Muscle of arm (tissue), 12 donors: ENCODE data around the gene IAPP. TPM values are rescaled to one million over a fixed set of nuclear protein-coding genes. Genes with fewer than 3 reads are reported as not detected.
"Not testable (repeated sequence)": the region's sequence is repeated elsewhere in the genome, so short reads cannot be mapped to it uniquely, and the experiment has no call there.

Experiments used
- DNase-seq: peaks from one replicate; pipeline ENCODE4 v3.0.0-alpha.2; 2013
- polyA plus RNA-seq, 12 donors: library from polyadenylated mRNA; unstranded; fragments of 120-200 nt; gene quantifications; one replicate each; pipeline ENCODE4 v1.2.1, GENCODE V29; 2013; ENCODE audit not compliant: insufficient read length in 12 of 12

Gene IAPP
- polyA plus RNA-seq, 12 donors = not detected

GRCh38 chr12:21379218-21379617, 6.5 kb downstream of the IAPP start:
- DNase-seq = no peak

- not testable (repeated sequence) for DNase-seq
These were observed 8.6 kb downstream of the IAPP start for GRCh38 chr12:21381320-21381719.

DNA sequence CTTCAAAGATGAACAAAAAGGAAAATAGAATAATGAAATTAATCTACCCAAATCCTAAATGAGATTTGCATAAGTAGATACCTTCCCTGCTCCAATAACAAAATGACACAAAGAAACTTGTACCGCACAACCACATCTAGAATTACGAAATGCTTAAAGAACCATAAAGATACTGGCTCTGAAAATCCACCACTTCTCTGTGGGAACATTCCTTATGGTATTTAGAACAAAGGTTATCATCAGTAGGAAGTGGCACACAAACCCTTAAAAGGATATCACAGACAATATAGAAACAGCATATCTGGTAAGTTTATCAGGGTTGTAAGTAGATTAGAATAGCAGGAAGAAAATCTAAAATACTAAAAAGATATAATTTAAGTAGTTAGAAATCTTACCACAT, 11.6 kb downstream of the IAPP start:
- DNase-seq = no peak

GRCh38 chr12:21387174-21387573, 14.5 kb downstream of the IAPP start:
- no peak for DNase-seq

DNA sequence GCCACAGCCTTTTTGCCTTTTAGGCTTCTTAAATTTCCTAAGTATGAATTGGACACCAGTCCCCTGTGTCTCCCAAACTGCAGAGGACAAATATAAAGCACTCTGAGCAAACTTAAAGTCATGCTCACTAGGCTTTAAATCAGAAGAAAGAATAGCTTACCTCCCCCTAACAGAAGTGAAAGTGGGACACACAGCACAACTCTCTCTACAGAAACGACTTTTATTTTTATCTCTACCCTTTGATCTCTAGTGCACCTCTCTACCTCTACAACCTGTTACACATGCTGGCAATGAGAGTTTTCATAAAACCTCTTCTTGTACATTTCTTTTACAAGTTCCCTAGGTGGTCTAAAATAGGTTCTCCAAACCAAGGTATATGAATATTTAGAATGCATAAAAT, 19.7 kb downstream of the IAPP start:
- DNase-seq = no peak

DNA sequence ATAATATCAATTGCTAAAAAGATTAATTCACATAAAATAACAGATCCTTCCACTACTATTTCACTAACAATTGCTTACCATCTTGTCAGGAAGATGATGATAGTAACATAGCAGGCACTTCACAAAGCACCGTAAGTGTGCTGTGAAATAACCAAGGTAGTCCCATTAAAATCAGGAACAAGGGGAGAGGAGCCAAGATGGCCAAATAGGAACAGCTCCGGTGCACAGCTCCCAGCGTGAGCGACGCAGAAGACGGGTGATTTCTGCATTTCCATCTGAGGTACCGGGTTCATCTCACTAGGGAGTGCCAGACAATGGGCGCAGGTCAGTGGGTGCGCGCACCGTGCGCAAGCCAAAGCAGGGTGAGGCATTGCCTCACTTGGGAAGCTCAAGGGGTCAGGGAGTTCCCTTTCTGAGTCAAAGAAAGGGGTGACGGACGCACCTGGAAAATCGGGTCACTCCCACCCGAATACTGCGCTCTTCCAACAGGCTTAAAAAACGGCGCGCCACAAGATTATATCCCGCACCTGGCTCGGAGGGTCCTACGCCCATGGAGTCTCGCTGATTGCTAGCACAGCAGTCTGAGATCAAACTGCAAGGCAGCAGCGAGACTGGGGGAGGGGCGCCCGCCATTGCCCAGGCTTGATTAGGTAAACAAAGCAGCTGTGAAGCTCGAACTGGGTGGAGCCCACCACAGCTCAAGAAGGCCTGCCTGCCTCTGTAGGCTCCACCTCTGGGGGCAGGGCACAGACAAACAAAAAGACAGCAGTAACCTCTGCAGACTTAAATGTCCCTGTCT, 22.3 kb downstream of the IAPP start:
- not testable (repeated sequence) for DNase-seq

- DNase-seq = no peak
These were observed 40.9 kb downstream of the IAPP start for GRCh38 chr12:21413369-21414277.

DNA sequence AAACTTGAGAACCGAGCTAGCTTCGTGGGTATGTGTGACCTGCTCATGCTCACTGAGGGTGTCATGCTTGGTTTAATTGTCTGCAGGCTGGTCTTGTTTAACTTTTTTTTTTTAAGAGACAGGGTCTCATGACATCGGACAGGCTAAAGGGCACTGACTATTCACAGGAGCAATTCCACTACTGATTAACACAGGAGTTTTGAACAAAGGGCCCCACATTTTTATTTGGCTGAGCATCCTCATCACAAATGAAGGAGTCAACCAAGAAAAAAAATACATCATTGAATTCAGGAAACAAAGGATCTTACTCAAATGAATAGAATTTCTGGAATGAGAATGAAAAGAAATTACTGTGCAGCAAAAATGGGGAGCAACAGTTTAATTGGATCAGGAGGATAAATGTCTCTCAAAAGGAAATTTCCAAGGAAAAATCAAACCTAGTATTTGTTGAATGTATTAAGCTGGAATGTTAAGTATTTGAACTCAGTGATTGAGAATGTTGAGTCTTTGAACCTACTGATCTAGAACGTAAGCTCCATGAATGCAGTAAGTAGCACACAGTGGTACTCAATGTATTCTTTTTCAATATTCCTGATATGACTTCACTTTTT, 43.9 kb downstream of the IAPP start:
- DNase-seq = no peak

- DNase-seq = not testable (repeated sequence)
These were observed 45.7 kb downstream of the IAPP start for GRCh38 chr12:21418398-21418797.

DNA sequence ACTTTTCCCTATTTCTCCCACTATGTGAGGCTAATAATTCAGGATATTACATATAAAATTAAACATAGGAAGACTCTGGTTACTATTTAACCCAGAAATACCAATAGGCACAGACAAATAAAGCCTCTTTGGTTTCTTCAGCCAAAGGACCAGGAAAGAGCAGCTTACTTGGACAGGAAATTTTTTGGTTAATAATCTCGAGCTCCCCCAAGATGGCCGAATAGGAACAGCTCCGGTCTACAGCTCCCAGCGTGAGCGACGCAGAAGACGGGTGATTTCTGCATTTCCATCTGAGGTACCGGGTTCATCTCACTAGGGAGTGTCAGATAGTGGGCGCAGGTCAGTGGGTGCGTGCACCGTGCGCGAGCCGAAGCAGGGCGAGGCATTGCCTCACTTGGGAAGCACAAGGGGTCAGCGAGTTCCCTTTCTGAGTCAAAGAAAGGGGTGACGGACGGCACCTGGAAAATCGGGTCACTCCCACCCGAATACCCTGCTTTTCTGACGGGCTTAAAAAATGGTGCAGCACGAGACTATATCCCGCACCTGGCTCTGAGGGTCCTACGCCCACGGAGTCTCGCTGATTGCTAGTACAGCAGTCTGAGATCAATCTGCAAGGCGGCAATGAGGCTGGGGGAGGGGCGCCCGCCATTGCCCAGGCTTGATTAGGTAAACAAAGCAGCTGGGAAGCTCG, 46.5 kb downstream of the IAPP start:
- DNase-seq = not testable (repeated sequence)

- DNase-seq = no peak
These were observed 55.5 kb downstream of the IAPP start for GRCh38 chr12:21428241-21428640.

Other genes starting within 250 kb of the IAPP start
- gene SLCO1B1, start 241.7 kb upstream of the IAPP start, polyA plus RNA-seq = under 1 TPM in 1 of 12 donors, not detected in 11; 0.37 TPM
- gene SLCO1A2, start 38.0 kb upstream of the IAPP start, polyA plus RNA-seq = under 1 TPM in 1 of 12 donors, not detected in 11; 0.05 TPM
- gene PYROXD1, start 64.8 kb downstream of the IAPP start, polyA plus RNA-seq = 10 to 100 TPM in 11 of 12 donors, not detected in 1; 11.1 to 24.6 (median 19.8) TPM
- gene RECQL, start 128.7 kb downstream of the IAPP start, polyA plus RNA-seq = 10 to 100 TPM in 11 of 12 donors, not detected in 1; 28.8 to 43.8 (median 33.0) TPM
- gene GOLT1B, start 128.9 kb downstream of the IAPP start, polyA plus RNA-seq = 100 to 1,000 TPM in 1 of 12 donors, 10 to 100 TPM in 11; 34.7 to 132 (median 55.6) TPM
- gene SPX, start 153.4 kb downstream of the IAPP start, polyA plus RNA-seq = 10 to 100 TPM in 10 of 12 donors, 1 to 10 TPM in 1, not detected in 1; 9.0 to 52.6 (median 33.3) TPM
- gene GYS2, start 231.9 kb downstream of the IAPP start, polyA plus RNA-seq = under 1 TPM in 6 of 12 donors, not detected in 6; 0.26 to 0.58 (median 0.48) TPM